Natural killer cell treated with Interleukin-12 subunit alpha and Interleukin-12 subunit beta and Interleukin-15 and Interleukin-18, amount 100 ng/mL, for 72 hours (primary cell): ENCODE results near the gene OR51S1. TPM values are rescaled to one million over a fixed set of nuclear protein-coding genes. Genes with fewer than 3 reads are reported as not detected.
"Not testable (repeated sequence)": the region's sequence is repeated elsewhere in the genome, so short reads cannot be mapped to it uniquely, and the experiment has no call there.

Source experiments
- ATAC-seq, 2 donors: fragments of 150-1000 bp; cut with Tn5 transposase in 1 of 2; sonication (Bioruptor Pico), chemical (Tn5 transposase) in 1 of 2; 2 replicates each; pipeline ENCODE4 v1.10.0; 2021
- DNase-seq: peaks from one replicate; pipeline ENCODE4 v3.0.0; 2022; ENCODE audit warnings: low spot score
- H3K27ac Mint-ChIP-seq, 2 donors: 1 replicate in 1 of 2; 2 replicates in 1 of 2; pipeline ENCODE4 v1.8.0; 2022; ENCODE audit warnings: mixed read lengths in 2 of 2, mild to moderate bottlenecking in 1 of 2, moderate library complexity in 1 of 2
- H3K27me3 Mint-ChIP-seq, 2 donors: 1 replicate in 1 of 2; 2 replicates in 1 of 2; pipeline ENCODE4 v1.8.0; 2022; ENCODE audit warnings: mixed read lengths in 2 of 2
- H3K36me3 Mint-ChIP-seq: one replicate; pipeline ENCODE4 v1.8.0; 2022; ENCODE audit warnings: mixed read lengths
- H3K4me1 Mint-ChIP-seq, 2 donors: 1 replicate in 1 of 2; 2 replicates in 1 of 2; pipeline ENCODE4 v1.8.0; 2022; ENCODE audit warnings: low read depth in 2 of 2, mixed read lengths in 2 of 2, mild to moderate bottlenecking in 1 of 2
- H3K4me3 Mint-ChIP-seq: one replicate; pipeline ENCODE4 v1.8.0; 2022; ENCODE audit warnings: mixed read lengths
- H3K9me3 Mint-ChIP-seq: 2 replicates; pipeline ENCODE4 v1.8.0; 2022; ENCODE audit warnings: mixed read lengths
- total RNA-seq, 2 donors: library from RNA; stranded (reverse); gene quantifications; one replicate each; pipeline ENCODE4 v1.2.3, GENCODE V29; 2022

Gene OR51S1
- total RNA-seq, 2 donors from 2014 or later: not detected

DNA sequence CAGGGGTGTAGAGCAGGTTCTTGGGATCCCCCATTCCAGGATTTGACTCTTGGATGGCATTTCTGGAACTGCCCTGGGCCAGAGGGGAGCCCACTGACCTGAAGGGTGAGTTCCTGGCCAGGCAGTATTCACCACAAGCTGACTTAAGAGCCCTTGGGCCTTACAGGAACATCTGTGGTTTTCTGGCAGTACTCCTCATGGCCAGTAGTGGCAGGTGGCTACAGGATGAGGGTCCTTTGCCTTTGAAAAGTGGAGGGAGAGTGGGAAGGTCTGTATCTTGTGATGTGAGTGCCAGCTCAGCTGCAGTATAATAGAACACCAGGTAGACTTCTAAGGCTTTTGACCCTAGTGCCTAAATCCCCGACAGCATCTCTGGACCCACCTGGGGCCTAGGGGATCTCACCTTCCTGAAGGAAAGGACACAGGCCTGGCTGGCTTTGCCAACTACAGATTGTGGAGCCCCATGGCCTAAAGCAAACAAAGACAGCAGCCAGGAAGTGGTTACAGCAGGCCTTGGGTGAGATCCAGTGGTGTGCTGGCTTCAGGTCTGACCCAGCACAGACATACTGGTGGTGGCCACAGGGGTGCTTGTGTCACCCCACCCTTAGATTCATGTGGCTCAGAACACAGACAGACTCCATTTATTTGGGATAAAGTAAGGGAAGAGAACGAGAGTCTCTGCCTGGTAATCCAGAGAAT is 9.0 kb downstream of the OR51S1 start:
- DNase-seq (no peak), ATAC-seq (peak in 1 of 2 donors; percentile 50)
- no peaks in the 10 kb centered on the region for H3K36me3 Mint-ChIP-seq
- H3K9me3 Mint-ChIP-seq: peaks cover 2% of the 10 kb centered on the region
- H3K4me1 Mint-ChIP-seq: peaks cover 0 to 8% of the 10 kb centered on the region in 2 donors
- peaks cover 5 to 8% of the 10 kb centered on the region in 2 donors for H3K27me3 Mint-ChIP-seq
- H3K4me3 Mint-ChIP-seq: no peak overlapping the region
- no peak overlapping the region for H3K27ac Mint-ChIP-seq

- Mint-ChIP-seq H3K9me3 (no peaks in the 10 kb centered on the region), H3K27ac (no peak overlapping the region), H3K27me3 (peaks cover 0 to 7% of the 10 kb centered on the region in 2 donors), H3K4me3 (no peak overlapping the region), H3K36me3 (no peaks in the 10 kb centered on the region), H3K4me1 (no peaks in the 10 kb centered on the region)
- ATAC-seq (no peak), DNase-seq (no peak)
Observed at GRCh38 chr11:4830909-4831308, 18.1 kb downstream of the OR51S1 start.

DNA sequence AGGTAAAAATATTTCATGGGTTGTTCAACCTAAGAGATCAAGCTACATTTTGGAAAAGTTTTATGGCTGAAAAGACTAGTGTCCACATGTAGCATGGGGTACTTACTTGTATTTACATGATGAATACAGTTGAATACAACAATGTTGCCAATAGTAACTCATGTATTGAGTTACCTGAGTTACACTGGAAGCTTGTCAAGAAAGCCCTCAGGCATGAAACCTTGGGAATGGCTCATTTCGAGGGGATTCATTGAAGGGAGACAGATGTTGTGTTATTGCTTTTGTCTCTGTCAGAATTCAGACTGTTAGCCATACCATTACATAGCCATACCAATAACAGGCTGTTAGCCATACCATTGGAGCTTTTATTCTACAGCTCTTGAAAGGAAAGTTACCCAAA is 18.7 kb downstream of the OR51S1 start:
- Mint-ChIP-seq H3K4me3 (no peak overlapping the region), H3K4me1 (no peaks in the 10 kb centered on the region), H3K27me3 (peaks cover 5 to 8% of the 10 kb centered on the region in 2 donors), H3K9me3 (no peaks in the 10 kb centered on the region), H3K36me3 (no peaks in the 10 kb centered on the region), H3K27ac (no peak overlapping the region)
- ATAC-seq (no peak), DNase-seq (no peak)

DNA sequence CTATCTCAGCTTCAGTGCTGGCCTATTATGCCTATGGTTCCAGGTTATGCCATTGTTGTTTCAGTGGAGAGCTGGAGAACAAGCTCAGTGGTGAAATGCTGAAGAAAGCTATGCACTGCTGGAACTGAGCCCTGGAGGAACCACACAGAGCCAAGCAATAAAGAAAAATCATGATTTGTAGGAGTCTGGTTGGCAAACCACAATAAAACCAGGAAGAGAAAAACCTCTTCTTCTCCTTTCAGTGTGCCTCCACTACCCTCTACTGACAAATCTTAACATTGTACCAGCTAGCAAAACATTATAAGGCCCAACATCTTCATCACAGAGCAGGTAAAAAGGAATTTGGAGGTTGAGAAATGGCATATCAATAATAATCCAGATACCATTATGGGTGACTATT is 22.6 kb downstream of the OR51S1 start:
- no peaks in the 10 kb centered on the region for H3K4me1 Mint-ChIP-seq
- no peak overlapping the region for H3K4me3 Mint-ChIP-seq
- H3K27ac Mint-ChIP-seq: no peak overlapping the region
- peaks cover 2% of the 10 kb centered on the region for H3K9me3 Mint-ChIP-seq
- H3K27me3 Mint-ChIP-seq: peaks cover 9 to 15% of the 10 kb centered on the region in 2 donors
- no peaks in the 10 kb centered on the region for H3K36me3 Mint-ChIP-seq
- ATAC-seq (no peak), DNase-seq (no peak)

- Mint-ChIP-seq H3K27ac (no peak overlapping the region), H3K4me1 (no peaks in the 10 kb centered on the region), H3K4me3 (no peak overlapping the region), H3K36me3 (no peaks in the 10 kb centered on the region), H3K27me3 (peaks cover 9 to 22% of the 10 kb centered on the region in 2 donors), H3K9me3 (peaks cover 2% of the 10 kb centered on the region)
- ATAC-seq (no peak), DNase-seq (no peak)
Observed at GRCh38 chr11:4825132-4825531, 23.9 kb downstream of the OR51S1 start.

DNA sequence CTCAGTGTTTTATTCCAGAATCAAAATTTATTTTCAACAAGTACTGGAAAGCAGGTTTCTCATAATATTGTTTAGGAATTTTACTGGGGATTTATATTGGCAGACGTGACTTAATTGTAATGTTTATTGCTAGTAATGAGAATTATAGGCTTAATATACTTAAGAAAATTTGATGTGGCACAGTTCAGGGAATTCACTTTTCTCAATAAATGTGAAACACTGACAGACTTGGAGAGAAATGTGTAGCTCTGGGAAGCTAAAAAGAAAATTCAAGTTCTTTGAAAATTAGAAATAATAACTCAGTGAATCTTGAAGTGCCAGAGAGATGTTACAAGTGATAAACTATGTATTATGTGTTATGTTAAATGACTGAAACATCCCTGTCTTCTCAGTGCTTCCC is 28.0 kb downstream of the OR51S1 start, which contains the start of gene OR51F2:
OR51F2 (plus strand) TSS at position 301 of the 400 bp plus-strand sequence. CDS start 101 bp downstream, outside the sequence.
- ATAC-seq (no peak), DNase-seq (no peak)
- Mint-ChIP-seq H3K36me3 (no peaks in the 10 kb centered on the region), H3K4me3 (no peak within 1 kb of the TSS), H3K27me3 (peaks cover 13 to 29% of the 10 kb centered on the region in 2 donors), H3K9me3 (peaks cover 2% of the 10 kb centered on the region), H3K27ac (no peak within 1 kb of the TSS), H3K4me1 (no peaks in the 10 kb centered on the region)

DNA sequence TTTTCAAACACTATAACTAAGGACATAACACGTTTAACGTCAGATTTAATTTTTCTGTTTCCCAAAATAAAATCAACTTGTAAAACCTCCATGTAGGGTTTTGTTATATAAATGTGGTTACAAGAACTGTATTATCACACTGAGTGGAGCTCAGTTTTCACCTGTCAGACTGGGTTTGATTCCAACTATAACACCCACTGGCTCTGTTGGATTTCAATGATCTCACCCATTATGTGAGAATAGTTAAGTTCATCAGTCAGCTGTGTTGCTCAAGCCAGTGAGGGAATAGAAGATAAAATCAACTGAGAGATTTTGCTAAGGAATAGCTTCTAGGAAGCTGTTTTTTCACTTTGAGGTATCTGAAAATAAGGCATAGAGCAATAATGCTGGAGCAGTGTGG is 39.8 kb downstream of the OR51S1 start:
- ATAC-seq (no peak), DNase-seq (no peak)
- H3K9me3 Mint-ChIP-seq: no peaks in the 10 kb centered on the region
- no peak overlapping the region for H3K27ac Mint-ChIP-seq
- no peak overlapping the region for H3K4me3 Mint-ChIP-seq
- H3K36me3 Mint-ChIP-seq: no peaks in the 10 kb centered on the region
- no peaks in the 10 kb centered on the region for H3K4me1 Mint-ChIP-seq
- H3K27me3 Mint-ChIP-seq: peaks cover 2 to 13% of the 10 kb centered on the region in 2 donors

GRCh38 chr11:4808476-4808875 is 40.5 kb downstream of the OR51S1 start:
- Mint-ChIP-seq H3K4me1 (no peaks in the 10 kb centered on the region), H3K27ac (no peak overlapping the region), H3K36me3 (no peaks in the 10 kb centered on the region), H3K27me3 (peaks cover 2 to 6% of the 10 kb centered on the region in 2 donors), H3K4me3 (no peak overlapping the region), H3K9me3 (no peaks in the 10 kb centered on the region)
- ATAC-seq (no peak), DNase-seq (no peak)

DNA sequence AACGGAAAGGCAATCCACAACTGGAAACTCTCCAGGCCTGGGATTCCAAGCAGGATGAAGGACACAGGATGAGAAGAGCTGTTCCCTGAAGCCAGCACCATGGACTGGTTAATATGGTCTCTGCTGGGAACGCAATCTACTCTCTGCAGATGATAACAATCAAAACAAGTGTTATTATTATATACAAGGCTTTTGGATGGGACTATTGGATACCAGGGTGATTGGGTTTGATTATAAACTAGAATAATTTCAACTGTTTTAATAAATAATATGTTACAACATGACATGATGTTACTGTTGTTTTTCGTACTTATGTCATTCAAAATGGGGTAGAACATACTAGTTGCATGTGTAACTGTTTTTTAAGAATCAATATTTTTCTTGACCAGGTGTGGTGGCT is 44.7 kb downstream of the OR51S1 start, which contains the start of gene OR52R1:
OR52R1 (minus strand) TSS at position 101 of the 400 bp plus-strand sequence; CDS start at position 101, 0 bp downstream.
- H3K36me3 Mint-ChIP-seq: no peaks in the 10 kb centered on the region
- H3K9me3 Mint-ChIP-seq: no peaks in the 10 kb centered on the region

GRCh38 chr11:4801316-4801715 is 47.7 kb downstream of the OR51S1 start:
- H3K36me3 Mint-ChIP-seq, ATAC-seq, H3K9me3 Mint-ChIP-seq, H3K4me3 Mint-ChIP-seq, DNase-seq, H3K27me3 Mint-ChIP-seq, H3K4me1 Mint-ChIP-seq, H3K27ac Mint-ChIP-seq: not testable (repeated sequence)

More for the DNA sequence above, 44.7 kb downstream of the OR51S1 start, which contains the start of gene OR52R1:
- Mint-ChIP-seq H3K4me3 (no peak within 1 kb of the TSS), H3K4me1 (no peaks in the 10 kb centered on the region), H3K27ac (no peak within 1 kb of the TSS), H3K27me3 (peaks cover 0 to 2% of the 10 kb centered on the region in 2 donors)
- ATAC-seq: no peak
- DNase-seq: no peak

GRCh38 chr11:4798427-4799183 is 50.4 kb downstream of the OR51S1 start:
- no peak for ATAC-seq

More at GRCh38 chr11:4798427-4799183, 50.4 kb downstream of the OR51S1 start:
- no peaks in the 10 kb centered on the region for H3K4me1 Mint-ChIP-seq
- no peaks in the 10 kb centered on the region for H3K27me3 Mint-ChIP-seq
- DNase-seq: no peak
- no peaks in the 10 kb centered on the region for H3K36me3 Mint-ChIP-seq
- no peaks in the 10 kb centered on the region for H3K9me3 Mint-ChIP-seq
- H3K27ac Mint-ChIP-seq: no peak overlapping the region
- no peak overlapping the region for H3K4me3 Mint-ChIP-seq
